GM18873 (cell line): ENCODE measurements around the gene PRTFDC1.

ENCODE experiments used
- ATAC-seq: cut with Tn5 transposase; IDR thresholded peaks from one replicate; pipeline ENCODE4 v1.9.1; 2021; ENCODE audit warnings: mild to moderate bottlenecking, moderate library complexity, moderate number of reproducible peaks; ENCODE audit not compliant: unreplicated experiment, low FRiP score

Gene PRTFDC1

DNA sequence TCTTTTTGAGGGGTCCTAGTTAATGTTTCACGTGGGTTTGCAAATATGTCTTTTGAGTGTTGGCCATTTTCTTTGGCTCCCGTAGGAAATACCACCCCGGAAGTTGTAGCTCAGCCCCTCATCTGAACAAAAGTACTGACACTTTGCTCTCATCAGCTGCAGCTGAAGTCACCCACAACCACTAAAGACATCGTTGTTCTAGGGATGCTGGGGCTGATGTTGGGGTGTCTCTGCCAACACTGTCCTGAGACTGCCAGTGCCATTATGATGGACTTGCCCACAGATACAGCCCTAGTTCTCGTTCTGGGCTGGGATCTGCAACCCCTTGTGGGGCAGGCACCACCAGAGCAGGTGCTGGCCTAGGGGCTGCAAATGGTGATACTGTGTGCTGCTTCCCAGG is 146.1 kb downstream of the PRTFDC1 start:
- ATAC-seq, result no peak

DNA sequence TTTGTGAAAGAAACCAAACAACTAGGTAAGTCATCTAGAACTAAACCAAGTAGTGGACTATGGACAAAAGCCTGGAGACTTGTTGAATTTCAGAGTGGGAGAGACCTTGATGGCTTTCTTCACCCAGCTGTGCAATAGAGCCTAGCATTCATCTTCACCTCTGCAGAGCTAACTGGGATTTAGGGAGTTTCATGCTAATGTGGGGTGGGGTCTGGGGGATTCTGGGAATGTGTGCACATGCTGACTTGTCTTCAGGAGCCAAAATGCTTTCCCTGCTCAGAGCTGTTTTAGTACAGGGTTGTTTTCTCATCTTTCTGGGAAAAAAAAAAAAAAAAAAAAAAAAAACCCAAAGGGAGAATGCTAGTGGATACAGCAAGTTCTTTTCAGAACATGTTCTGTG is 147.4 kb downstream of the PRTFDC1 start:
- no peak for ATAC-seq

DNA sequence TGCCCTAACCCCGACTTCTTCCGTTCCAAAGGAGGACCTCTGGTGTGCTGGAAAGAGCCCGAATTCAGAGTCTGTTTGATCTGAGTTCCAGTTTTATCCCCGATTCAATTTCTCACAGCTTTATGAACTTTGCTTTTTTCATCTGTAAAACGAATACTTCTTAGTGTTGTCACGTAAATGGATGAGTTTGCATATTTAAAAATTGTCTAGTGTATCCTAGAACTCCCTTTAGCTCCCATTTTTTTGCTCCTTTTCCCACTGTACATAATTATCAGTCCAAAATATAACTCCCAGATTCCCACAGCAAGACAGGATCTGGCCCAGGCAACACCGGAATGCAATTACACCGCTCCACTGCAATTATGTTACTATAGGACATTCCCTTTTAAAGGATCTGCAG is 148.0 kb downstream of the PRTFDC1 start:
- ATAC-seq, result no peak

DNA sequence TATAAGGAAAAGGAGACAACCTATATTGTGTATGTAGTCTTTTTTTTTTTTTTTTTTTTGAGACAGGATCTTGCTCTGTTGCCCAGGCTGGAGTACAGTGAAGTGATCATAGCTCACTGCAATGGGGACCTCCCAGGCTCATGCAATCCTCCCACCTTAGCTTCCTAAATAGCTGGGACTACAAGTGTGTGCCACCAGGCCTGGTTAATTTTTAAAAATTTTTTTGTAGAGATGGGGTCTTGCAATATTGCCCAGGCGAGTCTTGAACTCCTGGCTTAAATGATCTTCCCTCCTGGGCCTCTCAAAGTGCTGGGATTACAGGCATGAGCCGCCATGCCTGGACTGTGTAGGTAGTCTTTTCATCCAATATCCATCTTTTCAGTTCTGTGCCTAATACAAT is 150.0 kb downstream of the PRTFDC1 start:
- no peak for ATAC-seq

DNA sequence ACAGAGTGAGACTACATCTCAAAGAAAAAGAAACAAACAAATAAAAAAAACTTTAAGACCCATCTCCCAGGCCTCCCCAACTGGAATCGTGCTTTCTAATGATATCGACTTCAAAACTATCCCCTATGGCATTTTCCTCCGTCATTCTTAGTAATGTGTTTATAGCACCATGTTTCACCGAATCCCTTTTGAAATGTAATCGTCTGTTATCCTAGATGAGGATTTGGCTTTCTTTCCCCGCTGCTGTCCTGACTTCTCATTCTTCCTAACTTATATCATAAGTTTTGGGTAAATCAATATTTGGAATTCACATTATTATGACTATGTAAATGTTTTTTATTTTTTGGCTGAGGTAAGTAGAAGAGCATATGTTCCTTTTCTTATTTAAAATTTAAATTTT is 151.5 kb downstream of the PRTFDC1 start:
- no peak for ATAC-seq
